PC-3 (cell line): Measurements from ENCODE around the gene ZSWIM4.

Source experiments
- EZH2 ChIP-seq: fragments of 300-600 bp; sonication (generic); IDR thresholded peaks from one replicate; pipeline ENCODE4 v1.6.1; 2017; ENCODE audit warnings: antibody characterized with exemption, mild to moderate bottlenecking, low read length; ENCODE audit not compliant: unreplicated experiment
- TF ChIP-seq, protein P1 (sequence below): fragments of 300-600 bp; sonication (generic); conservative IDR thresholded peaks from 2 replicates; pipeline ENCODE4 v1.5.1; 2017; ENCODE audit warnings: antibody characterized with exemption, low read depth, mild to moderate bottlenecking, low read length

DNA sequence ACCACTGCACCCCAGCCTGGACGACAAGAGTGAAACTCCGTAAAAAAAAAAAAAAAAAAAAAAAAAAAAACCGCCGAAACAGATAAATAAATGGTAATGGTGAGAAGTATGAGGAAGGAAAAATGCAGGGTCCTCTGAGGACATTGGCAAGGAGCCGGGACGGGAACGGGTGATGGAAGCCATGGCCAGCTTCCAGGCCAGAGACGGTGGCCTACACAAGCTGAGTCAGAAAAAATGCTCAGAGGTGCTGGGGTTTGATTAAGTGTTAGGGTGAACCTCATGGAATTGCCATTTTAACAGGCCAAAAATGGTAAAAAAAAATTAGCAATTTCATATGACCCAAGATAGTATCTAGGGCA lies 866 bp upstream of the ZSWIM4 start:
- TF ChIP-seq, protein P1, sequence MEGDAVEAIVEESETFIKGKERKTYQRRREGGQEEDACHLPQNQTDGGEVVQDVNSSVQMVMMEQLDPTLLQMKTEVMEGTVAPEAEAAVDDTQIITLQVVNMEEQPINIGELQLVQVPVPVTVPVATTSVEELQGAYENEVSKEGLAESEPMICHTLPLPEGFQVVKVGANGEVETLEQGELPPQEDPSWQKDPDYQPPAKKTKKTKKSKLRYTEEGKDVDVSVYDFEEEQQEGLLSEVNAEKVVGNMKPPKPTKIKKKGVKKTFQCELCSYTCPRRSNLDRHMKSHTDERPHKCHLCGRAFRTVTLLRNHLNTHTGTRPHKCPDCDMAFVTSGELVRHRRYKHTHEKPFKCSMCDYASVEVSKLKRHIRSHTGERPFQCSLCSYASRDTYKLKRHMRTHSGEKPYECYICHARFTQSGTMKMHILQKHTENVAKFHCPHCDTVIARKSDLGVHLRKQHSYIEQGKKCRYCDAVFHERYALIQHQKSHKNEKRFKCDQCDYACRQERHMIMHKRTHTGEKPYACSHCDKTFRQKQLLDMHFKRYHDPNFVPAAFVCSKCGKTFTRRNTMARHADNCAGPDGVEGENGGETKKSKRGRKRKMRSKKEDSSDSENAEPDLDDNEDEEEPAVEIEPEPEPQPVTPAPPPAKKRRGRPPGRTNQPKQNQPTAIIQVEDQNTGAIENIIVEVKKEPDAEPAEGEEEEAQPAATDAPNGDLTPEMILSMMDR: no peak
- no peak for TF ChIP-seq EZH2
